ENCODE measurements around the gene LRIT3.
"Not testable (repeated sequence)": the region's sequence is repeated elsewhere in the genome, so short reads cannot be mapped to it uniquely, and the experiment has no call there.

LRIT3 gene

GRCh38 chr4:109873791-109874514, 26.0 kb downstream of the LRIT3 start:
- TF ChIP-seq, protein P1, sequence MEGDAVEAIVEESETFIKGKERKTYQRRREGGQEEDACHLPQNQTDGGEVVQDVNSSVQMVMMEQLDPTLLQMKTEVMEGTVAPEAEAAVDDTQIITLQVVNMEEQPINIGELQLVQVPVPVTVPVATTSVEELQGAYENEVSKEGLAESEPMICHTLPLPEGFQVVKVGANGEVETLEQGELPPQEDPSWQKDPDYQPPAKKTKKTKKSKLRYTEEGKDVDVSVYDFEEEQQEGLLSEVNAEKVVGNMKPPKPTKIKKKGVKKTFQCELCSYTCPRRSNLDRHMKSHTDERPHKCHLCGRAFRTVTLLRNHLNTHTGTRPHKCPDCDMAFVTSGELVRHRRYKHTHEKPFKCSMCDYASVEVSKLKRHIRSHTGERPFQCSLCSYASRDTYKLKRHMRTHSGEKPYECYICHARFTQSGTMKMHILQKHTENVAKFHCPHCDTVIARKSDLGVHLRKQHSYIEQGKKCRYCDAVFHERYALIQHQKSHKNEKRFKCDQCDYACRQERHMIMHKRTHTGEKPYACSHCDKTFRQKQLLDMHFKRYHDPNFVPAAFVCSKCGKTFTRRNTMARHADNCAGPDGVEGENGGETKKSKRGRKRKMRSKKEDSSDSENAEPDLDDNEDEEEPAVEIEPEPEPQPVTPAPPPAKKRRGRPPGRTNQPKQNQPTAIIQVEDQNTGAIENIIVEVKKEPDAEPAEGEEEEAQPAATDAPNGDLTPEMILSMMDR (conservative IDR thresholded peaks at IDR 0.05), result peak; percentile 33
- TF ChIP-seq ZFX (IDR thresholded peaks at IDR 0.05), result no peak
- H3K27ac ChIP-seq, result peak overlapping the region; percentile 92

DNA sequence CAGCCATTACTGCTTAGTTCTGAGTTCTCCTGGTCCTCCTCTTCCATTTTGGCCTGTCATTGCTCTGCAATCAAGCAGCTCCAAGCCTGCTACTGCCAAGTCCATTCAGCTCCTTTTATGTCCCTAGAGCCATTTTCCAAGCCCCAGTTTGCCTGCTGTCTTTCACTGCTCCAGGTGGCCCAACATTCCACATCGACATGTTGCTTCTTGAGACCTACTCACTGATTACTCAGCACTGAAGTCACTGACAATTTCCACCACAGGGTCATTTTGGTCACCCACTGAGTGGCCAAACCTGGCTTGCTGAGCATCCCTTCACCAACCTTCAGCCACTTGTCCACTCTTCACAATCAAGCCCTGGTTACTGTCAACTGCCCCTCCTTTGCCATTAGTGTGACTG, 27.2 kb downstream of the LRIT3 start:
- H3K27ac ChIP-seq, result peak overlapping the region; percentile 92
- TF ChIP-seq, protein P1 (conservative IDR thresholded peaks at IDR 0.05), result no peak
- TF ChIP-seq ZFX (IDR thresholded peaks at IDR 0.05), result no peak

DNA sequence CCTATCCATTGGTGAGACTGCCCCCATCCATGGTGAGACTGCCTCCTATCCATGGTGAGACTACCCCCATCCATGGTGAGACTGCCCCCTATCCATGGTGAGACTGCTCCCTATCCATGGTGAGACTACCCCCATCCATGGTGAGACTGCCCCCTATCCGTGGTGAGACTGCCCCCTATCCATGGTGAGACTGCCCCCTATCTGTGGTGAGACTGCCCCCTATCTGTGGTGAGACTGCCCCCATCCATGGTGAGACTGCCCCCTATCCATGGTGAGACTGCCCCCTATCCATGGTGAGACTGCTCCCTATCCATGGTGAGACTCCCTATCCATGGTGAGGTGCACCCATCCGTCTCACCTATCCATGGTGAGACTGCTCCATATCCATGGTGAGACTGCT, 27.6 kb downstream of the LRIT3 start:
- not testable (repeated sequence) for H3K27ac ChIP-seq

- no peak overlapping the region for H3K27ac ChIP-seq
- TF ChIP-seq ZFX (IDR thresholded peaks at IDR 0.05), result no peak
- TF ChIP-seq, protein P1 (conservative IDR thresholded peaks at IDR 0.05), result no peak
Observed at GRCh38 chr4:109876634-109877265, 28.8 kb downstream of the LRIT3 start.

DNA sequence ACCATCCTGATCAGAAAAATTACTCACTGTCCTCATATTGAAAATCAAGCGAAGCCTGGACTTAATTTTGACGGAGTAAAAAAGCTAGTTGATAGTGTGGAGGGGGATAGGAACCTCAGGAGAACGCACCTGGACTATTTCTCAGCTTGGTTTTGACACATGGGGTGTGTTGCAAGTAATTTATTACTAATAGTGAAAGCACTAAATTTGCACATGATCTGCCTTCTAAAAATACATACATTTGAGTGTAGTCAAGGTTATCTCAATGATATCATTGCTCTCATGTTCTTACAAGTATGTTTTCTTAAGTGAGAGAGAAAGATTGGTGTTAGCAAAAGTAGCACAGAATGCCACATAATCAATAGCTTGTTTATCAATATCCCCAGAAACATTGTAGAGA, 29.5 kb downstream of the LRIT3 start:
- no peak for TF ChIP-seq ZFX (IDR thresholded peaks at IDR 0.05)
- TF ChIP-seq, protein P1 (conservative IDR thresholded peaks at IDR 0.05), result no peak
- H3K27ac ChIP-seq, result no peak overlapping the region

GRCh38 chr4:109878355-109878754, 30.4 kb downstream of the LRIT3 start:
- no peak overlapping the region for H3K27ac ChIP-seq
- TF ChIP-seq ZFX (IDR thresholded peaks at IDR 0.05), result no peak
- TF ChIP-seq, protein P1 (conservative IDR thresholded peaks at IDR 0.05), result no peak

GRCh38 chr4:109879081-109879480, 31.2 kb downstream of the LRIT3 start:
- no peak for TF ChIP-seq ZFX (IDR thresholded peaks at IDR 0.05)
- TF ChIP-seq, protein P1 (conservative IDR thresholded peaks at IDR 0.05), result no peak

More at GRCh38 chr4:109879081-109879480, 31.2 kb downstream of the LRIT3 start:
- peak overlapping the region; percentile 6; the same call in 1 of the 2 replicates for H3K27ac ChIP-seq
